DMS 273 (cell line): Measurements from ENCODE around the gene SMYD3.
A peak's percentile ranks its signal among the peaks of the same experiment; 100 is the strongest.

Experiments used
- DNase-seq: peaks from one replicate; lab custom pipeline; 2025; ENCODE audit not compliant: unreplicated experiment; lab: John Stamatoyannopoulos, UW

Gene SMYD3

GRCh38 chr1:246281195-246281594, 225.9 kb downstream of the SMYD3 start:
- DNase-seq = no peak

GRCh38 chr1:246280551-246280950, 226.5 kb downstream of the SMYD3 start:
- DNase-seq = peak; percentile 22

GRCh38 chr1:246279402-246279801, 227.7 kb downstream of the SMYD3 start:
- DNase-seq = no peak

GRCh38 chr1:246278371-246278770, 228.7 kb downstream of the SMYD3 start:
- DNase-seq = no peak

GRCh38 chr1:246275036-246275435, 232.0 kb downstream of the SMYD3 start:
- DNase-seq = no peak

- no peak for DNase-seq
Measured at GRCh38 chr1:246274186-246274585, 232.9 kb downstream of the SMYD3 start.

- DNase-seq = no peak
Measured at GRCh38 chr1:246271516-246271915, 235.6 kb downstream of the SMYD3 start.

- DNase-seq = no peak
Measured at GRCh38 chr1:246270236-246270635, 236.8 kb downstream of the SMYD3 start.

GRCh38 chr1:246269466-246269865, 237.6 kb downstream of the SMYD3 start:
- DNase-seq = no peak

- no peak for DNase-seq
Measured at GRCh38 chr1:246267896-246268295, 239.2 kb downstream of the SMYD3 start.

GRCh38 chr1:246267426-246267825, 239.7 kb downstream of the SMYD3 start:
- DNase-seq = no peak

GRCh38 chr1:246265481-246265880, 241.6 kb downstream of the SMYD3 start:
- DNase-seq = no peak

- no peak for DNase-seq
Measured at GRCh38 chr1:246262281-246262680, 244.8 kb downstream of the SMYD3 start.

GRCh38 chr1:246261639-246262038, 245.4 kb downstream of the SMYD3 start:
- no peak for DNase-seq

GRCh38 chr1:246258250-246258649, 248.8 kb downstream of the SMYD3 start:
- DNase-seq = no peak

- DNase-seq = no peak
Measured at GRCh38 chr1:246255773-246256172, 251.3 kb downstream of the SMYD3 start.

GRCh38 chr1:246254854-246255253, 252.2 kb downstream of the SMYD3 start:
- no peak for DNase-seq

- no peak for DNase-seq
Measured at GRCh38 chr1:246246430-246246829, 260.6 kb downstream of the SMYD3 start.

- no peak for DNase-seq
Measured at GRCh38 chr1:246245541-246245940, 261.5 kb downstream of the SMYD3 start.

GRCh38 chr1:246232126-246232525, 275.0 kb downstream of the SMYD3 start:
- no peak for DNase-seq

- no peak for DNase-seq
Measured at GRCh38 chr1:246226041-246226440, 281.0 kb downstream of the SMYD3 start.

GRCh38 chr1:246221485-246222255, 285.4 kb downstream of the SMYD3 start:
- DNase-seq = no peak

- no peak for DNase-seq
Measured at GRCh38 chr1:246220495-246221065, 286.5 kb downstream of the SMYD3 start.
